Osteoblast (primary cell): Measurements from ENCODE around the gene SFMBT2. TPM values are rescaled to one million over a fixed set of nuclear protein-coding genes. Genes with fewer than 3 reads are reported as not detected.

Experiments
- DNase-seq: peaks from one replicate; pipeline ENCODE4 v3.0.0; 2011; ENCODE audit warnings: low spot score, mixed read lengths; ENCODE audit not compliant: insufficient read length; ENCODE audit errors: missing footprints
- H2AFZ ChIP-seq: 2 replicates; pipeline ENCODE4 v1.6.0; 2011; ENCODE audit warnings: mild to moderate bottlenecking, low read length
- H3K27ac ChIP-seq: 2 replicates; pipeline ENCODE4 v1.5.1; 2011; ENCODE audit warnings: mild to moderate bottlenecking, low read depth, low read length, moderate library complexity
- H3K27me3 ChIP-seq: 2 replicates; pipeline ENCODE4 v1.6.0; 2012; ENCODE audit warnings: mild to moderate bottlenecking, control low read depth, inconsistent platforms, low read length, moderate library complexity; ENCODE audit not compliant: insufficient read depth
- H3K36me3 ChIP-seq: 2 replicates; pipeline ENCODE4 v1.5.1; 2011; ENCODE audit warnings: mild to moderate bottlenecking, low read length, control low read depth, moderate library complexity; ENCODE audit not compliant: insufficient read depth
- H3K4me1 ChIP-seq: 2 replicates; pipeline ENCODE4 v1.5.1; 2011; ENCODE audit warnings: mild to moderate bottlenecking, low read length, control low read depth, moderate library complexity; ENCODE audit not compliant: insufficient read depth
- H3K4me2 ChIP-seq: 2 replicates; pipeline ENCODE4 v1.6.0; 2011; ENCODE audit warnings: mild to moderate bottlenecking, low read length; ENCODE audit not compliant: insufficient read depth
- H3K4me3 ChIP-seq: fragments of 200-600 bp; sonication (generic); 3 replicates; pipeline ENCODE4 v1.5.1; 2012; ENCODE audit warnings: mild to moderate bottlenecking, low read length, inconsistent platforms; ENCODE audit not compliant: insufficient read depth
- H3K79me2 ChIP-seq: 2 replicates; pipeline ENCODE4 v1.6.0; 2012; ENCODE audit warnings: mild to moderate bottlenecking, low read length, control low read depth, inconsistent platforms; ENCODE audit not compliant: insufficient read depth
- H3K9me3 ChIP-seq: 2 replicates; pipeline ENCODE4 v1.5.1; 2011; ENCODE audit warnings: low read depth, low read length, control low read depth
- H4K20me1 ChIP-seq: 2 replicates; pipeline ENCODE4 v1.6.0; 2012; ENCODE audit warnings: mild to moderate bottlenecking, low read length, control low read depth; ENCODE audit not compliant: insufficient read depth
- total RNA-seq: library from RNA; depleted of rRNA; stranded (reverse); fragments of >200 nt; gene quantifications from 2 replicates; pipeline ENCODE4 v1.2.3, GENCODE V29; 2012
- TF ChIP-seq, protein P1 (sequence below): IDR thresholded peaks from 2 replicates; pipeline ENCODE4 v1.5.1; 2011; ENCODE audit warnings: mild to moderate bottlenecking, low read depth, low read length, moderate library complexity; ENCODE audit errors: extremely low read depth

The SFMBT2 gene
- total RNA-seq, 1 donor: under 0.01 TPM

DNA sequence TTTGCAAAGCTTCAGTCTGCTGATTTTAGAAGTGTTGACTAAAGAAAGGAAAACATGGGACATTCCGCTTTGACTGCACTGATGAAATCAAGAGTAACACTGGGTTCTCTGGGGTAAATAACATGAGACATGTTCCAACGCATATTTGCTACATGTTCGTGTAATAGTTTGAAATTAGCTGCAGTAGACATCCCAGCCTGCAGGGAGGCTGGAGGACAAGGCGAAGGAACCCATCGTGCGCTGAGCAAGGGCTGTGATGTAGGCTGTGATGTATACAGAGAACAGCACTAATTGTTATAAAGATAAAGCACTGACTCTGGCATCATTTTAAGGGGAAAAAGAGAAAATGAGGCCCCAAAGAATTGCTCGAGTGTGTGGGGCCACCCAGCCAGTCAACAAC, 40.3 kb downstream of the SFMBT2 start:
- H3K4me1 ChIP-seq: no peaks in the 10 kb centered on the region
- H3K27me3 ChIP-seq: no peaks in the 10 kb centered on the region
- H3K27ac ChIP-seq: no peak overlapping the region
- H3K4me2 ChIP-seq: no peak overlapping the region
- no peaks in the 10 kb centered on the region for H3K79me2 ChIP-seq
- DNase-seq: no peak
- H2AFZ ChIP-seq: no peak overlapping the region
- TF ChIP-seq, protein P1, sequence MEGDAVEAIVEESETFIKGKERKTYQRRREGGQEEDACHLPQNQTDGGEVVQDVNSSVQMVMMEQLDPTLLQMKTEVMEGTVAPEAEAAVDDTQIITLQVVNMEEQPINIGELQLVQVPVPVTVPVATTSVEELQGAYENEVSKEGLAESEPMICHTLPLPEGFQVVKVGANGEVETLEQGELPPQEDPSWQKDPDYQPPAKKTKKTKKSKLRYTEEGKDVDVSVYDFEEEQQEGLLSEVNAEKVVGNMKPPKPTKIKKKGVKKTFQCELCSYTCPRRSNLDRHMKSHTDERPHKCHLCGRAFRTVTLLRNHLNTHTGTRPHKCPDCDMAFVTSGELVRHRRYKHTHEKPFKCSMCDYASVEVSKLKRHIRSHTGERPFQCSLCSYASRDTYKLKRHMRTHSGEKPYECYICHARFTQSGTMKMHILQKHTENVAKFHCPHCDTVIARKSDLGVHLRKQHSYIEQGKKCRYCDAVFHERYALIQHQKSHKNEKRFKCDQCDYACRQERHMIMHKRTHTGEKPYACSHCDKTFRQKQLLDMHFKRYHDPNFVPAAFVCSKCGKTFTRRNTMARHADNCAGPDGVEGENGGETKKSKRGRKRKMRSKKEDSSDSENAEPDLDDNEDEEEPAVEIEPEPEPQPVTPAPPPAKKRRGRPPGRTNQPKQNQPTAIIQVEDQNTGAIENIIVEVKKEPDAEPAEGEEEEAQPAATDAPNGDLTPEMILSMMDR: no peak
- H4K20me1 ChIP-seq: no peaks in the 10 kb centered on the region
- no peaks in the 10 kb centered on the region for H3K36me3 ChIP-seq
- H3K4me3 ChIP-seq: no peak overlapping the region
- H3K9me3 ChIP-seq: peaks cover 4% of the 10 kb centered on the region

GRCh38 chr10:7365027-7365745, 45.6 kb downstream of the SFMBT2 start:
- no peaks in the 10 kb centered on the region for H3K79me2 ChIP-seq
- peaks cover 2% of the 10 kb centered on the region for H3K9me3 ChIP-seq
- TF ChIP-seq, protein P1: no peak
- no peaks in the 10 kb centered on the region for H3K4me1 ChIP-seq
- H3K4me2 ChIP-seq: no peak overlapping the region
- no peaks in the 10 kb centered on the region for H4K20me1 ChIP-seq
- no peak overlapping the region for H3K27ac ChIP-seq
- no peak overlapping the region for H2AFZ ChIP-seq
- DNase-seq: no peak
- no peak overlapping the region for H3K4me3 ChIP-seq
- no peaks in the 10 kb centered on the region for H3K27me3 ChIP-seq
- no peaks in the 10 kb centered on the region for H3K36me3 ChIP-seq

DNA sequence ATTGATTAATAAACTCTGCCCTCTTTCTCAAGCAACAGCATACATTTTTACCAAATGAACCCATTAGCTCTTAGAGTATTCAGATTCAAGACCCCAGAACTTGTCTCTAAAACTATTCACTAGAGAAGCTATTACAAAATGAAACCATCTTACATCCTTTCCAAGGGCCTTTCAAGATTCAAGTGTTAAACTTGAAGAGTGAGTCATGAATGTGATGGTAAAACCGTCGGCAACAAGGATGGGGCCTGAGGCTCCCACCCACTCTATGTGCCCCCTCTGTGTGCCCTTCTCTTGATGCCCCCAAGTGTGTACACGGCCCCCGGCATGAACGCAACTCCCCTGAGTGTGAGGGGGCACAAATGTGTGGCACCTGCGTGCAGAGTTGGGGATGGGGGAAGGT, 46.4 kb downstream of the SFMBT2 start:
- Histone ChIP-seq H3K27ac (no peak overlapping the region), H3K27me3 (no peaks in the 10 kb centered on the region), H3K4me3 (no peak overlapping the region), H3K9me3 (peaks cover 2% of the 10 kb centered on the region), H3K4me2 (no peak overlapping the region), H3K36me3 (no peaks in the 10 kb centered on the region), H3K4me1 (no peaks in the 10 kb centered on the region), H2AFZ (no peak overlapping the region), H3K79me2 (no peaks in the 10 kb centered on the region), H4K20me1 (no peaks in the 10 kb centered on the region)
- TF ChIP-seq, protein P1: no peak
- no peak for DNase-seq

- no peak overlapping the region for H3K4me3 ChIP-seq
- no peaks in the 10 kb centered on the region for H3K36me3 ChIP-seq
- H3K27ac ChIP-seq: no peak overlapping the region
- peaks cover 2% of the 10 kb centered on the region for H3K9me3 ChIP-seq
- H3K27me3 ChIP-seq: no peaks in the 10 kb centered on the region
- H3K4me2 ChIP-seq: no peak overlapping the region
- TF ChIP-seq, protein P1: no peak
- no peaks in the 10 kb centered on the region for H3K4me1 ChIP-seq
- H2AFZ ChIP-seq: no peak overlapping the region
- DNase-seq: no peak
- H4K20me1 ChIP-seq: no peaks in the 10 kb centered on the region
- no peaks in the 10 kb centered on the region for H3K79me2 ChIP-seq
These were observed 47.1 kb downstream of the SFMBT2 start for GRCh38 chr10:7363700-7364099.
